Hematopoietic multipotent progenitor cell treated with erythropoietin and hydrocortisone succinate and interleukin-3 and kit ligand, for 15 days (in vitro differentiated cells): ENCODE data around the gene NFIB.

Experiments used
- DNase-seq: peaks from one replicate; pipeline ENCODE4 v3.0.0-alpha.2; 2015; ENCODE audit warnings: low spot score

NFIB gene

DNA sequence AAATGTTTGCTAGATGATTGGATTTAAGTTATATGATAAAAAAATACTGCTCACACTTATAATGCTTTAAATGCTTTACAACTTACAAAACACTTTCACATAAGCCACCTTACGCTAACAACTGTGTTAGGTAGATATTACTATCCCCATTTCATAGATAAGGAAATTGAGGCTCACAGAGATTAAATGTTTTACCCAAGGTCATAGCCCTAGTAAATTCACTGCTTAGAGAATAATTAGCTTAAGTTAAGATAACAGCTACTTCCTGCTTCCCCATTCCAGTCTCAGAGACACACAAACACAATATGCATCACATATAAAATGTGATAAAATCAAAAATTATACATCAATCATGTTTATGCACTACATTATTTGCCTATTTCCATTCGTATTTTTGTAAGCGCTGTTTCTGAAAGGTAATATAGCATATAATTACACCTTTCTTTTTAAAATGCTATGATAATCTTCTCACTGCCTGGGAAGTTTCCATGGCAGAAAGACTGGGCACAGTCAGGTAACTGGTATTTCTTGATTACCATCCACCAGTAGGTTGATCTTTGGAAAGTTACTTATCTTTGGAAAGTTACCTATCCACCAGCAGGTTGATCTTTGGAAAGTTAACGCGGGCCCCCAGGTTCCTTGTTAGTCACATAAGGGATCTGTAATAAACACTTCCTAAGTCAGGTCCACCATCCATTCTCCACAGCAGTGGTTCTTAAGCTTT is 101.1 kb downstream of the NFIB start:
- no peak for DNase-seq

DNA sequence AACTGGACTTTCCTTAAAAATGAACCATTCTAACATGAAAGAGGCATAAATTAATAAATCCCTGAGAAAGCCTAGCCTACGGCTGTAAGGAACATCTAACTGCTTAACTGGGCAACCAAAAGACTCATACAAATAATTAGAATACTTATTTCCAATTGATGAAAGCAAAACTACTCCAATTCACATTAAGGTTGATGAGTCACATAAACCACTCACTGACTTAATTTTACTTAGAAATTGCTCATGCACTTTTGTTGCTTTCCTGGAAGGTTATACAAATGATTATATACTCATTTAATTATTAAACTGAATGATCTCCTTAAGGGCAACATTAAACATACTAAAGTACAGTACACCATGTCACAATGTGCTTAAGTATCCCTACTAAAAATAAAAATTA is 101.9 kb downstream of the NFIB start:
- no peak for DNase-seq

DNA sequence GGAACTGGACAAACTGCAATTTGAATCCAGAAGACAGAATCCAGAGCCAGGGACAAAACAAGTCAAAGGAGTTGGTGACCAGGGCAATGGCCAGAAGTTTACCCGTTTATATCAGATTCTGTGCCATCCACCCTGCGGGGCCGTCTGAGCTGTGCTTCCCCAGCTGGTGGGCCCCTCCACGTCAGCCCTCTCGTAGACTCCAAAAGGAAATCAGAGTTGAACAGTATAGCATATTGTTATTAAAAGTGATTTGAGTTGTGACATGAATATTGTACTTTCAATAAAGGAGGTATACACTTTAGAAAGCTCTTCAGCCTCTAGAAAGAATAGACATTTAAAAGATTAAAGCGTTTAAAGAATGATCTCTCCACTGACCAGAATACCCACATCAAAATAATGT is 102.4 kb downstream of the NFIB start:
- DNase-seq = no peak

DNA sequence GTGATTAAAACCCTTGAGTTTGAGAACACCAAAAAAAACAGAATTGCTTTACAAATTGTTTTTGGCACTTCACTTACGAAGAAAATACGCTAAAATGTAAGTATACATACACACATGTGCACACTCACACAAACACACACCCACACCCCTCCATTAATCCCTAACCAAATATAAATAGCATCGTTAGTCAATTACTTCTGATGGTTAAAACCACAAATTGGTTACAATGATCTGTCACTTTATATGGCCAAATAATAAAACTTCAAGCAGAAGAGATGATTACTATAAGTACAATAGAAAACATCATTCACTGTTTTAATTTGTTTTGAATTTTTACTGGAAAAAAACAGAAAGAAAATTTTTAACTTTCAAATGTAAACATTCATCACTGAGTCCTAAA is 103.5 kb downstream of the NFIB start:
- no peak for DNase-seq

DNA sequence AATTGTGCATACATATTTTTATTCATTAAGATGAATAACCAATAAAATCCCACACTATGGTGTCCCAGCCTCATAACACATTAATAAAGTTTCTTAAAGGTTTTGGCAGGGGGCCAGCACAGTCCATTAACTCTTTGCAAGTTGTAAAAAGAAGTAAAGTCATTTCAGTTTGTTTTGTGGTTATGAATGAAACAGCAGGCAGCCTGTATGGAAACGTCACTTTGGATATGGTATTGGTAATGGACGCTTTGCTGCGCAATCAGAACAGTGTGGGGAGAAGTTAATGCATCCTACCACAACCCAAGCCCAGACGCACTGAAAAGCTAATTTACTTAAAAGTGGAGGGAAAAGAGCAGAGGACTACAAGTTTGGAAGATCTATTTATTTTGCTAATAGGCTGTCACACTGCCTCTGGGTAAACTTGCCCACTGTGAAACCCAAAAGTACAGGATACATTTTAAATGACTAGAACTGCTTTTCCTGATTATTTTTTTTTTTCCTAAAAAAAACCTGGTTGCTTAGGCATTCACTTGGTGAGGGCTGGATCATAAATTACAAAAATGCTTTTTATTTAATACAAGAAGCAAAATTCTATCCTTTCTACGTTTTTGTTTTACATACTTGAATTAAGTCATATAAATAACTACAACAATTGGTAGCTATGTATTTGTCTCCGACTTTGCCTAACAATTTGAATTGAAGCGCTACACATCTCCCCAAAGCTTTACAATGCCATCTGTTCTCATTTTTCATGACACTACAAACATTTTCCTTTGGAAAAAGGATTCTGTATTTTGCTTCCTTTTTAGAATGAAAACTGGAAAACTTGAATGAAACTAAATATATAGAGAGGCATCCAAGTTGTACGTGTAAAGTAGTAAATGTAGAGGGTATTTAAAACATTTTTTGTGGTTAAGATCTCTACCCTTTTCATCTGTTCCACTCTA is 104.3 kb downstream of the NFIB start:
- DNase-seq = peak; percentile 5

DNA sequence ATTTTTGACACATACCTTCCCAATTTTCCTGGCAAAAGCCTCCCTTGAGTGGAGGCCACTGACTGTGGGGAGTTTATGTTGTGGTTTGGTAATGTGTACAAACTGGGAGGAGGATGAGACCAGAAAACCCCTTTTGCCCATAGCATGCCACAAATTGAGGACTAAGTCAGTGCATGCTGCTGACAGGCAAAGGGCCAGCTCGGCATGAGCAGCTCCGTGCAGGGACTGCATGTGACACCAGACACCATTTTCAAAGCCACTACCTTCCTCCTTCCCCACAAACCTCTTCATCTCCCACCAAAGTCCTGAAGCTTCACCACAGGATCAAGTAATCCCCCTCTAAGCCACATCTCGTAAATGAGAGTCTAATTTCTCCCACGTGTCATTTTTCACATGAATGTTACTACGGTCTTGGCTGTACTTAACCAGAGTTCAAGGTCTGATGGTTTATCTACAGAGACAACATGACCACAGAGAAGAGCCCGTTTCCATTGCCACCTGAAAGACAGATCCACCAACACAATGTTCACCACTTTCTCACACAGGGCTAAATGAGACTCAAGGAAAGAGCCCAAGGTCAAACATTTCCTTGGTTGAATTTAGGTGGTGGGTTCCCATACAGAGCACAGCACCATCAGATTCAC is 106.5 kb downstream of the NFIB start:
- DNase-seq = no peak

DNA sequence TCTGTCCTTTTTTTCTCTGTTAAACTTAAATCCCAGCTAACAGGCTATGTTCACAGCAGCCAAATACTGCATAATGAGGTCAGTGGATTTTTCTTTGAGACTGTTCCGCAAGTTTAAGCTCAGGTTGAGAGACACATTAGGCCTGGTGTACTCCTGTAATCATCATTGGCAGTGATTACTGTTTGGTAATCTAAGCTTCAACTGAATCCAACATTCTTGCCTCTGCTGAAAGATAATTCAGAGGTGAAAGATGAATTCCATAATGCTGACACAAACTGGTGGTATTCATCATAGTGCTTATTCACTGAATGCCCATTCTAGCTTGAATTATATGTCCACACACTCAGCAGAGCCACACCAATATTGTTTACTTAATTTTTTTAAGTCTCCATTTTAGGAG is 108.5 kb downstream of the NFIB start:
- DNase-seq = no peak

DNA sequence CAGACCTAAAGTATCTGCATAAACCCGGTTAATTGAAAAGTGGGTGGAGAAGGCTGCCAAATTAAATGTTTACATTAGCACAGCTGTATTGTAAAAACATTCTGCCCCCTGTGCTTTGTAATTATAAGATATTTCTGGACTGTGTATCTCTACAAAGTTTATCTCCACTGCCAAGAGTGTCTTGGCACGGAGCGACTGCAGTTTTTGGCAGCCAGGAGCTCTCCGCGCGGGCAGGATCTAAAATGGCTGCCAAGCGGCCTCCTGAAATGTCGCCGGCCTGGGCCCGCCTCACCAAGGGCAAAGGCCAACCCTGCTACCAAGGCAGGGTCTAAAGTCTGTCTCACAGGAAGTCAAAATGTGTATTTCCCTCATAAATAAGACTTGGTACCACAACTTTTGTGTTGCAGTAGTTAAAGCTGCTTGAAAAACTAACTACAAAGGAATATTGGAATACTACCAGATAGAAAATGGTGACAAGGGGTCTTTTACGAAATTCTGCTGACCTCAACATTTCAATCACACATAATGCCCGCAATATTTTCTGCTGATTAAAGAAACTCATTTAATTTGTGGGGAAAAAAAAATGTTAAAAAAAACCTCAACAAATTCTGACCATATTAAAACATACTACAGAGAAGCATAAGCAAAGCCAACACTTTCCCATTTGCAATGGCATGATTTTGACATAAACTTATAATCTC is 110.4 kb downstream of the NFIB start:
- DNase-seq = no peak

DNA sequence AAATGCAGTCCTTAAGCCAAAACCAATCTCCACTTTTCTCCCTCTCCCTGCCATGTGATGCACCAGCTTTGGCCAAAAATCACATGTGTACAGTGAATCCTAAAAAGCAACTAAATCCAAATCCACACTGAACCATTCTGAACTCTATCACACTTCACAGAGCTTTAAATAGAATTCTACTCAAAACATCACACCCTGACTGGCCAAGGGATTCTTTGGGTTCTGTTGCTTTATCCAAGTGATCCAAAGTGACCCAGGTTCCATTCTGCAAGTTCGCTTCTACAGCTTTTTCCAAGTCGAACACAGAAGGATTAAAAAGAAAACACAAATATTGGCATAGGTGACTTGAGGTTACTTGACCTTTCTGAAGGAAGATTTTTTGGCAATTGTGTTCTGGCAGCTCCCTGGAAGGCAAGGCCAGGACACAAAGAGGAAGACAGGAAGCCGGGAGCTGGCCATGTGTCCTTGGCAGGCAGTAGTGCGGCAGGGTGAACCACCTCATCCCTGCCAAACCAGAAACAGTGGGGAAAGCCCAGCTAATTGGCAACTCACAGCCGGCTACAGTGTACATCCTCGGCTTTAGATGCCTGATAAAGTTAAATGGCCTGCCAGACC is 115.0 kb downstream of the NFIB start:
- DNase-seq = no peak

DNA sequence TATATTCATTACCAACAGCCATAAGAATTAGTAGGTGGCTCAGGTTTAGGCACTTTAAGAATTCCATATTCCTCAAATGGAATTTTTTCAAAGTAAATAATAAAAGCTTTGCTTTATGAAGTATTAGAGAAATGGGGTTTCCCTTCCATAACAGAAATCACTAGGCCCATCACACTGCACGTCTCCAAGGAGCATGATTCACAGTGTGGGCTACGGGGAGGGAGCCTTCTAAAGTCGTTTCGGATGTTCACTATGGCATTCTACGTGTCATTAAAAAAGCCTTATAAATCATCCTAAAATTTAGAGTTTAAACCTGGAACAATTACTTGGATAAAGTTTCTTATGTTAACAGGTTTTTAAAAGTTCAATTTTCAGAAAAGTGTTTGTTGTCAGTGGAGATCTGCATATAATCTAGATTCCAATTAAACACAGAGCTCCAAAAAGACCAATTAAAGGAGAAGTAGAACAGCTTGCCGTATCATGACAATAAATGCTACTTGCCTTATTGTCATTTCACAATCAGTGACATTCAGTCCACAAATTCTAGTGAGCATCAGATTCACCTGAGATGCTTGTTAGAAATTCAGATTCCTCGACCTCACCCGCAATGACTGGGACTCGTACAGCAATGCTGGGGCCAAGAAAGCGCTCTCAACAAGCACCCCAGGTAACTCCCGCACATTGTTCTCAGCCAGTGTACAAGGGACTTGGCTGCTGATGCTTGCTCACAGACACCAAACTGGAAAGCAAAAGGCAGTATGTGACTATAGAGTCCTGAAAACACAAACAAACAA is 115.7 kb downstream of the NFIB start:
- no peak for DNase-seq

DNA sequence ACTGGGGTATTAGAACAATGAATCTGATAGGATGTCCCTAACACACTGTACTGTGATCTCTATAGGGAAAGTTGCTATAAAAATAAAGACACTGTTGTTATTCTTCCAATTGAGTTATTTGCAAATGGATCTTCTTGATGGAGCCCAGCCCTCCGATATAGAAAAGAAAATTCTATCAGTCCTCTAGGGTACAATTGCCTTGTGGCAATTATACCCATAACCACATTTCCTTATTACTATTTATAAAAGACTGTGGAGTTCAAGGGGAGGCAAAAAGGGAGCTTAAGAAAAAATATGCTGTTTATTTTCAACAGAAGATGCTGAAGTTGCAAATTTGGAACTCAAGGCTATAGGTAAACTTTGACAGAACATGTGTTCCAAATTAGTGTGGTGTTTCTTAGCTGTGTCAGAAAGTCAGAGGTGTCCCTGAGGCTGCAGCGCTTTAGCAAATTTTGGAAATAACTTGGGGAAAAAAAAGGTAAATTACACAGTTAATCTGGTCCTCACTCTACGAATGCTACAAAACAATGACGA is 116.5 kb downstream of the NFIB start:
- no peak for DNase-seq

DNA sequence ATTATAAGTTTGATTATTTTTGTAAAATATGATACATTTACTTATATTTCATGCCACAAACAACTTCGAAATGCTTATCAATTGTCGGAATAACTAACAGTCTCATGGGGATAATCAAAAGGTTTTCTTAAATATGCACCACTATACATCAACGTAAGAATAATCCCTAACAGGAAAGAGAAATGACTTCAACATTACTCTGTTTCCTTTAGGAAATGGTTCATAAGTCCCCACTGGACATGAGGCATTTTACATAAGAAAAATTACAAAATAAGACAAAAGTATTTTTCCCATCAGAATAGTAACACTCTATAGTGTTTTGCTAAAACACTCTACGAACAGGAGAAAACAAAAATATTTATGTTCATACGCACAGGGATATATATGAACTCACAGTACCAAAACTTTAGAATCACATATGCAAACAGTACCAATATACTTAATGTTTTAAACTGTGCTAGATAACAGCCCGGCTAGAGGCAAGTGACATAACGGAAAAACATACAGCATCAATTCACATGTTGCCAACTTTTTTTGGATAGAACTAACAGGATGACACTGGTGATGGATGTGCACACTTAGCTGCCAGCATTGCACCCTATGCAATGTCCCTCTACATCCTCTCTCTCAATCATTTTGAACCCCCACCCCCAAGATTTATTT is 120.5 kb downstream of the NFIB start:
- no peak for DNase-seq

DNA sequence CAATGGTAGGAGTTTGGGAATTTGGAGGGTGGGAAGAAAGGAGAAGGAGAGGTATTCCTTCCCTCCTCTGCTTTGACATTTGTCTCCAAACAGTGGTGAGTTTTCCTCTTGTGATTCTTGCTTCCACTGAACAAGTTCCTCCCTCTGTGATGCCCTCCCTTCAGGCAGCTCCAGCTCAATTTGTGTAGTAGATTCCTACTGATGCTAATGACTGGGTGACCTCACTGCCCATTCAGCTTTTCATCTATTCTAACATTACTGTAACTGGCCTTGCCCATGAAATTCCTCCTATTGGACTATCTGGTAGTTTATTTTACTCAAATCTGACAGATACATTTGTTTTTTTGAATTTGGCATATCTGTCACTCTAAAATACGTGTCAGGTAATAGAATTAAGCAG is 121.4 kb downstream of the NFIB start:
- DNase-seq = no peak

DNA sequence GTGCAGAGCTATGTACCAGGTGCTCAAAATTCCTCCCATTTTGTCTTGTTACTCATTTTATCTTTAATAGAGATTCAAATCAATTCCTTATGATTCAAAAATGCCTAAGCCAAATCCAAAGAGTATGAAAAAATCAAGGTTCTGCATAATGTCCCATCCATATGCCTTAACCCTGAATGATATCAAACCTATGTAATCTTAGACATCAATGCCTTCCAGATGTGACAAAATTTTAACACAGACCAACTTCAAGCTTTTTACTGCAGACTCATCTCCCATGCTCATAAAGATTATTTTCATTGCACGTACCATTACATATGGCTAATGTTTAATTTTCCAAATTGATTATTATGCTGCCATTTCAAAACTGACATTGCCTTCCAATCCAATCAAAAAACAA is 122.4 kb downstream of the NFIB start:
- DNase-seq = no peak

DNA sequence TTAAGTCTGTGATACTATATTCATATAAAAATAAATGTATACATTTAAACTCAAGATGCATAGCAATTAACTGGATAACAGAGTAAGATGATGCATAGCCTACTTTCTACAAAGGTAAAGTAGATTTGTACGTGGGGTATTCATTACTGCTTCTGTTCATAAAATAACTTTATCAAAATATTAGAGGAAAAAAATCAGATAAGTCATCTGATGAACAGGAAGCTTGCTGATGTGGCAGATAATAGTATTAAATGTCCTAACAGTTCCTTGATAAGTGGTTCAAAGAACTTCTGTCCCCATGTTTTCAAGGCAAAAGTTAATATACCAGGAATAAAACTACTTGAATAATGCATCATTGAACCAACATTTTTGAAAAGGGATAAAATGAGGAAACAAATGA is 123.7 kb downstream of the NFIB start:
- DNase-seq = no peak

DNA sequence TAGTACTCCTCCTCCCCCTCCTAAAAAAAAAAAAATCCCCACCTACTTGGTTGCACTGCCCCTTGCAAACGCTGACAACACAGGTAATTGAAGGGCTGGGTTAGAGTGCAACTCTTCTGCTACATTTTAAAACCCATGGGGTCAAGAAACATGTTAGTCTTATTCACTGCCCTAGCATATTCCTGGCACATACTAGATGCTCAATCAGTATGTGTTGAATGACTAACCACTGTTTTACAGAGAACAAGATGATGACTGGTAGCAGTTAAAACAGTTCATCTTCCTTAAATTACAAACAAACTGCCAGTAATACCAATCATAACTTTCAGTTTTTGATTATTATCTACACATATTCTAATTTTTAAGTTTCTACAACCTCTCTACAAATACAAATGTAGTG is 124.4 kb downstream of the NFIB start:
- DNase-seq = no peak

DNA sequence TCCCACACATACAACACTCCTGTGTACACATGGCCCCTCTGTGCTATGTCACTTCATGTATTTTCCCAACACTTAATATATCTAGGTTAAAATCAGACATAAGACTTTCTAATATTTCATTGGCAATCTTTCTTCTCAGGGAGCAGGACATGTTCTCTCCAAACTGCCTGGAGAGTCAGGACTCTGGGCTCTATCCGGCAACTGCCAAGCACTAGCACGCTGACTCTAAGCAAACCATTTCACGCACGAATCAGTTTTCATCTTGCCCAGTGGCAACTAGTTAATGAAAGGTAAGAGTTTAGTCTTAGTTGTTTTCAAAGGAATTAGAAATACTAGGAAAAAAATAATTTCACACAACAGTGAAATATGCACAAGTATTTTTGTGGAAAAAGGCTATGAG is 124.8 kb downstream of the NFIB start:
- no peak for DNase-seq

DNA sequence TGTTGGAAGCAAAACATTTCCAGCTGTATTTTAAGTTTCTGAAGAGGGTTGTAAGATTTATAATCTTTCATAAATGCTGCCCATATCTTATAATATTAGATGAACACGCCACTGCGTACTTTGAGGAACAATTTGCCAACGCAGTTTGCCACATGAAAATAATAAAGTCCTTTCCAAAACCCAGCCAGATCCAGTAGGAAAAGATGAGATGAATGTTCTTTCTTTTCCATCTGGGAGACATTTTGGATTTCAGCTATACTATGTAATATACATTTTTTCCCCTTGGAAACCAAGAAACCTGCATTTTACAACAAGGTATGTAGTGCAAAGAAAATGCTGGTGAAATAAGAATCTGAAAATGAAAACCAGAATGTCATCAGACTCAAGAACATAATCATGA is 125.4 kb downstream of the NFIB start:
- no peak for DNase-seq

DNA sequence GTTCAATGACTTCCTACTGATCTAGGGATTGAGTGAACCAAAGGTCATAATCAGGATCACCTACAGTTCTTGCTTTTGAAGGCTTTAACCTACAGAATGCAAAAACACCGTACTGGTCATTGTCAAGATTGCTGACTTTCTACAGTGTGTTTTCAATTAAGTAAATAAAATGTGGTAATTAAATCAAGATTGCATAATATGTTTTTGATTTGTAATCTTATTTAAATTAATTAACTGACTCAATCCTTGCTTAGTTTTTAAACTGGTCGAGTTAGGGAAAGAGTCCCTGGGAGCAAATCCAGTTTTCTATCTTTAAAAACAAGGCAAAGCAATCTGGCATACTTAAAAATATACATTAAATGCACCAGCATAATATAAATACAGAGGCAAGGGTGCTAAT is 125.9 kb downstream of the NFIB start:
- DNase-seq = no peak

DNA sequence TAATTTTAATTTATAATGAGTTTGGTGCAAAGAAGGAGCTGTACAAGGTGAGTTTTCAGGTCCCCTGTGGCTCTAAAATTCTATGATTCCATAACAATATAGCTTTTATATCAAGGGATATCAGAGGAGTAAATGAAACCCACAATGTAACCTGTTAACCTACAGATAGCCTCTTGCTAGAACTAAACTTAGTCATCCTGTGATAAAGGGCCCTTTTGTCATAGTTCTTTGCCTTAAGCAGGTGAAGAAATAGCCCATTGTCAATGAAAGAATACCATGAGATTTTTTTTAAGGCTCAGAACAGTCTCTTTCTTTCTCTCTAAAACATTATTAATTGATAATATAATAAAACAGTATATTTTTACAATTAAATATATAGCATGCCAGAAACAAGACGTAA is 127.8 kb downstream of the NFIB start:
- DNase-seq = no peak
